GM21737 (cell line): Measurements from ENCODE around the gene SCUBE3.

Experiments used
- ATAC-seq: cut with Tn5 transposase; IDR thresholded peaks from one replicate; pipeline ENCODE4 v1.9.1; 2021; ENCODE audit warnings: mild to moderate bottlenecking, moderate library complexity; ENCODE audit not compliant: unreplicated experiment

Gene SCUBE3

DNA sequence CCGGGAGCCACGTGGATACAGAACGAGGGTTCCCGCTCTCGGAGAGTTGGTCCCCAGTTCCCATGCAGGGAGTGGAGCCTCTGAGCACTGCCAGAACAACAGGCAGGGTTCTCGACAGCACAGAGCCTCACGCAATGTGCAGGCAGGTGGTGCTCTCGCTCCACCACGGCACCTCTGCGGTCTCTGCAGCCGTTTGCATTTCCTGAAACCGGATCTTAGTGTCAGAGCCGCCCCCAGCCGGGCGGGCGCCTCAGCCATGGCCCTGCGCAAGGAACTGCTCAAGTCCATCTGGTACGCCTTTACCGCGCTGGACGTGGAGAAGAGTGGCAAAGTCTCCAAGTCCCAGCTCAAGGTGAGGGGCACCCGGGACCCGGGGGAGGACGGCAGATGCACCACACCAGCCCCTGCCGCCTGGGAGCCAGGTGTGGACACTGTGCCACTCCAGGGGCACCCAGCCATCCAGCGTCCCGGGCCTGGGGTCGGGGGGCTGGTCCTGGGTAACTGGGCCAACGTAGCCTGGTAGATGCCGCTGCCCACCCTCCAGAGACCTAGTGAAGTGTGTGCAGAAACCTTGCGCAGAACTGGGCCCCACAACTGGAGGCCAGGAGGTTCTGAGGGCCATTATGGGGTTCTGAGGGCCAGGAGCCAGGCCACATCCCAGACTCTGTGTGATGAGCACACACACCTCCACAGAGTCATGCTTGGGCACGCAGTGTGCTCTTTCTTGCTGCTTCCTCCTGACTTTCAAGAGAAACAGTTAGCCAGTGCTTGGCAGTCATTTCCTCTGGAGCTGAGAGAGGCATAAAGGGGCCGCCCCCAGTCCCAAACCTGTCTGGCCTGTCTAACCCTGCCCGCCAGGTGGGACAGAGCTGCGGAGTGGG is 84.1 kb downstream of the SCUBE3 start, which contains the start of gene DEF6:
Gene DEF6 (plus strand): TSS at position 218 of the 881 bp plus-strand sequence. CDS start 39 bp downstream, at position 257.
- peak; percentile 73 for ATAC-seq

DNA sequence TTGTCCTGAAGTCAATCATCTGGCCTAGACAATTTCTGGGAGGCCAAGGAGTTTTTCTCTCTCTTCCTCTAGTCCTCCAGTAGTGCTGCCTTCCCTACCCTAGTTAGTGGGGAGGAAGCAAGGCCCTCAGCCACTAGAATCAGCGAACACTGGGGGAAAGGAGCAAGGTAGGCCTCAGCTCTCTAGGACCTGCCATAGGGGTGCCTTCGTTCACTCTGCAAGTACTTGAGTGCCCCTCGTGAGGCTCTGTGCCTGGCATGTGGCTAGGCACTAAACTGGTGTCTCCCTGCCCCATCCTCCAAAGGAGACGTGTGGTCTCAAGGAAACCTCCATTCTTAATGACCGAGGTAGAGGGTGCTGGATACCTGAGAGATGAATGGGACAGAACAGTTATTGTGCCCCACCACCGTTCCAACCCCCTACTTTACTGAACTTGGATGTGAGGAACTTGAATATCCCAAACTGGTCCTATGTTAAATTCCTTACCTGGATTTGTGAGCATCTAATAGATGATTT is 84.9 kb downstream of the SCUBE3 start:
- no peak for ATAC-seq

DNA sequence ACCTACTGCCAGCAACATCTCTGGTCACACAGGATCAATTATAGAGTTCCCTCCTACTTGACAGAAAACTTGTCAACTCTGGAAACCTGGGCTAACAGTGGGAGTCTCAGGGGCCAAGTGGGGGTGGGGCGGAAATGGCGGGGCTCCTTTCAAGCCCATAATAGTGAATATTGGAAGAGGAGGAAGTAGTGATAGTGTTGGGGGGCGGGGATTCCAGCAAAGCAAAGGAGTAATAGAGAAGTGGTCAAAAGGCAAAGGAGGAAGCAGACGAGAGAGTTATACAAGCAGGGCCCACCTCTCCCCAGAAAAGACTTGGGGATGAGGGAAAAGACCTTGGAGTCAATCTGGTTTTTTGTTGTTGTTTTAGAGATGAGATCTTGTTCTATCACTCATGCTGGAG is 85.9 kb downstream of the SCUBE3 start:
- ATAC-seq = no peak

DNA sequence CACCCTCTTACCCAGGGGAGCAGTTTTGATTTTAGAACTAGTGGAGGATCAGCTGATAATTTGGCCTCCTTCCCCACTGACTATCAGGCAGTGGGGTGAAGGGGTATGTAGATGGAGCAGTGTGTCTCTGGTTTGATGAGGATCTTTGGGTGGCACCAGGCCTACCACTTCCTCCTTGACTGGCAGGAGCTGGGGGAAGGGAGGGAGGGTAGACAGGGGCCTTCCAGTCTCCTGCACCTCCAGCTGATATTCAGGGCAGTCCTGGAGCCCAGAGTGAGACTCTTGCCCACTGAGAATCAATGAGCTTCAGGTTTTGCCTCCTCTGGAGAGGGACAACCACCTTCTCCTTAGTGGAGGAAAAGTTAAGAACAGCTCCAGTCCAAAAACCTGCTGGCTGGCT is 87.1 kb downstream of the SCUBE3 start:
- no peak for ATAC-seq
